Hepatocyte (in vitro differentiated cells): Measurements from ENCODE around the gene SEPTIN10. TPM values are rescaled to one million over a fixed set of nuclear protein-coding genes. Genes with fewer than 3 reads are reported as not detected.

ENCODE experiments used
- DNase-seq: peaks from one replicate; pipeline ENCODE4 v3.0.0-alpha.2; 2016; ENCODE audit warnings: low spot score
- H2AFZ ChIP-seq: fragments of 200-600 bp; sonication (generic); 2 replicates; pipeline ENCODE4 v1.6.0; 2016; ENCODE audit warnings: antibody characterized with exemption, mild to moderate bottlenecking
- H3K27ac ChIP-seq: fragments of 200-600 bp; sonication (generic); 2 replicates; pipeline ENCODE4 v1.5.1; 2016; ENCODE audit warnings: mild to moderate bottlenecking
- H3K27me3 ChIP-seq: fragments of 200-600 bp; sonication (generic); 2 replicates; pipeline ENCODE4 v1.6.1; 2016
- H3K36me3 ChIP-seq: fragments of 200-600 bp; sonication (generic); replicated peaks from 2 replicates; pipeline ENCODE4 v1.5.1; 2016; ENCODE audit warnings: low read depth; ENCODE audit not compliant: insufficient read depth
- H3K4me1 ChIP-seq: fragments of 200-600 bp; sonication (generic); 2 replicates; pipeline ENCODE4 v1.5.1; 2016; ENCODE audit warnings: mild to moderate bottlenecking, moderate library complexity; ENCODE audit not compliant: insufficient read depth
- H3K4me2 ChIP-seq: fragments of 200-600 bp; sonication (generic); 2 replicates; pipeline ENCODE4 v1.6.0; 2016
- H3K4me3 ChIP-seq: fragments of 200-600 bp; sonication (generic); 2 replicates; pipeline ENCODE4 v1.5.1; 2016; ENCODE audit warnings: mild to moderate bottlenecking
- H3K79me2 ChIP-seq: fragments of 200-600 bp; sonication (generic); 2 replicates; pipeline ENCODE4 v1.6.0; 2017; ENCODE audit warnings: mild to moderate bottlenecking
- H3K9me2 ChIP-seq: fragments of 200-600 bp; sonication (generic); replicated peaks from 2 replicates; pipeline ENCODE4 v1.6.0; 2017; ENCODE audit warnings: mild to moderate bottlenecking; ENCODE audit not compliant: insufficient read depth
- H3K9me3 ChIP-seq: fragments of 200-600 bp; sonication (generic); 2 replicates; pipeline ENCODE4 v1.5.1; 2016; ENCODE audit warnings: low read depth, mild to moderate bottlenecking
- H4K20me1 ChIP-seq: fragments of 200-600 bp; sonication (generic); 2 replicates; pipeline ENCODE4 v1.6.0; 2016; ENCODE audit warnings: mild to moderate bottlenecking; ENCODE audit not compliant: insufficient read depth, poor library complexity, severe bottlenecking
- EZH2 ChIP-seq: fragments of 200-600 bp; sonication (generic); IDR thresholded peaks from 2 replicates; pipeline ENCODE4 v1.6.1; 2016; ENCODE audit warnings: antibody characterized with exemption, mild to moderate bottlenecking, borderline replicate concordance
- EZH2phosphoT487 ChIP-seq: fragments of 200-600 bp; sonication (generic); IDR thresholded peaks from one replicate; pipeline ENCODE4 v1.6.1; 2018; ENCODE audit warnings: antibody characterized with exemption, mild to moderate bottlenecking, low read depth, moderate library complexity; ENCODE audit not compliant: unreplicated experiment, severe bottlenecking
- WGBS: methylation state at CpG from one replicate; pipeline ENCODE4 v1.1.6; 2016; ENCODE audit warnings: low lambda C conversion rate; ENCODE audit errors: missing lambda C conversion rate; 5-methylcytosine and 5-hydroxymethylcytosine counted together
- polyA plus RNA-seq: library from polyadenylated mRNA; unstranded; fragments of >200 nt; fragmentation: Nextera tagmentation; extraction: Ambion mirVana; gene quantifications from 2 replicates; pipeline ENCODE4 v1.2.1, GENCODE V29; 2016
- total RNA-seq: library from RNA; depleted of rRNA; stranded (reverse); fragments of >200 nt; gene quantifications from 2 replicates; pipeline ENCODE4 v1.2.3, GENCODE V29; 2014
- TF ChIP-seq, protein P1 (sequence below): fragments of 200-600 bp; sonication (generic); IDR thresholded peaks from 2 replicates; pipeline ENCODE4 v1.5.1; 2016; ENCODE audit warnings: antibody characterized with exemption, mild to moderate bottlenecking; ENCODE audit not compliant: poor library complexity

The SEPTIN10 gene
- total and polyA plus RNA-seq, 2 experiments from 2014 or later = 38.7 to 58.7 TPM

DNA sequence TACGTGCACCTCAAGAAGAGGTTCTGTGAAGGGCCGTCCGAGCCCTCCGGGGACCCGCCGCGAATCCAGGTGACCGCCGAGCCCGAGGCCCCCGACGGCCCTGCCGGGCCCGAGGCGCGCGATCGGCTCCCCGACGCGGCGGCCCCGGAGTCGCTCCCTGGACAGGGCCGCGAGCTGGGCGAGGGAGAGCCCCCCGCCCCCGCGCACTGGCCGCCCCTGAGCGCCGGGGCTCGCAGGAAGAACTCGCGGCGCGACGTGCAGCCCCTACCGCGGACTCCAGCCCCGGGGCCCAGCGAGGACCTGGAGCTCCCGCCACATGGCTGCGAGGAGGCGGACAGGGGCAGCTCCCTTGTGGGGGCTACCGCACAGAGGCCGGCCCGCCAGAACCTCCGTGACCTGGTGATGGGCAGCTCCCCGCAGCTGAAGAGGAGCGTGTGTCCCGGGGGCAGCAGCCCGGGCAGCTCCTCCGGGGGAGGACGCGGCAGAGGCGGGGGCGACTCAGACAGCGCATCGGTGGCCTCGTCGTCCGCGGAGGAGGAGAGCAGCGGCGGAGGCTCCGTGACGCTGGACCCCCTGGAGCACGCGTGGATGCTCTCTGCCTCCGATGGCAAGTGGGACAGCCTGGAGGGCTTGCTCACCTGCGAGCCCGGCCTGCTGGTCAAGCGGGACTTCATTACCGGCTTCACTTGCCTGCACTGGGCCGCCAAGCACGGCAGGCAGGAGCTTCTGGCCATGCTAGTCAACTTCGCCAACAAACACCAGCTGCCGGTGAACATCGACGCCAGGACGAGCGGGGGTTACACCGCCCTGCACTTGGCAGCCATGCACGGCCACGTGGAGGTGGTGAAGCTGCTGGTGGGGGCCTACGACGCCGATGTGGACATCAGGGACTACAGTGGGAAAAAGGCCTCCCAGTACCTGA is 1.2 kb upstream of the SEPTIN10 start:
- no peaks in the 10 kb centered on the region for H3K27me3 ChIP-seq
- H3K27ac ChIP-seq = peak overlapping the region; percentile 90
- WGBS = 5% methylated on average over 70 of the region's 90 CpGs
- H3K36me3 ChIP-seq = no peaks in the 10 kb centered on the region
- no peaks in the 10 kb centered on the region for H3K9me2 ChIP-seq
- TF ChIP-seq EZH2phosphoT487 (no peak), EZH2 (no peak)
- TF ChIP-seq, protein P1, sequence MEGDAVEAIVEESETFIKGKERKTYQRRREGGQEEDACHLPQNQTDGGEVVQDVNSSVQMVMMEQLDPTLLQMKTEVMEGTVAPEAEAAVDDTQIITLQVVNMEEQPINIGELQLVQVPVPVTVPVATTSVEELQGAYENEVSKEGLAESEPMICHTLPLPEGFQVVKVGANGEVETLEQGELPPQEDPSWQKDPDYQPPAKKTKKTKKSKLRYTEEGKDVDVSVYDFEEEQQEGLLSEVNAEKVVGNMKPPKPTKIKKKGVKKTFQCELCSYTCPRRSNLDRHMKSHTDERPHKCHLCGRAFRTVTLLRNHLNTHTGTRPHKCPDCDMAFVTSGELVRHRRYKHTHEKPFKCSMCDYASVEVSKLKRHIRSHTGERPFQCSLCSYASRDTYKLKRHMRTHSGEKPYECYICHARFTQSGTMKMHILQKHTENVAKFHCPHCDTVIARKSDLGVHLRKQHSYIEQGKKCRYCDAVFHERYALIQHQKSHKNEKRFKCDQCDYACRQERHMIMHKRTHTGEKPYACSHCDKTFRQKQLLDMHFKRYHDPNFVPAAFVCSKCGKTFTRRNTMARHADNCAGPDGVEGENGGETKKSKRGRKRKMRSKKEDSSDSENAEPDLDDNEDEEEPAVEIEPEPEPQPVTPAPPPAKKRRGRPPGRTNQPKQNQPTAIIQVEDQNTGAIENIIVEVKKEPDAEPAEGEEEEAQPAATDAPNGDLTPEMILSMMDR = no peak
- no peaks in the 10 kb centered on the region for H3K9me3 ChIP-seq
- H3K4me2 ChIP-seq = peak overlapping the region; percentile 85
- H3K79me2 ChIP-seq = peaks cover 68% of the 10 kb centered on the region
- H2AFZ ChIP-seq = peak overlapping the region; percentile 24
- peak overlapping the region; percentile 32 for H3K4me3 ChIP-seq
- H3K4me1 ChIP-seq = peaks cover 9% of the 10 kb centered on the region
- H4K20me1 ChIP-seq = peaks cover 7% of the 10 kb centered on the region
- DNase-seq = peak; percentile 51

DNA sequence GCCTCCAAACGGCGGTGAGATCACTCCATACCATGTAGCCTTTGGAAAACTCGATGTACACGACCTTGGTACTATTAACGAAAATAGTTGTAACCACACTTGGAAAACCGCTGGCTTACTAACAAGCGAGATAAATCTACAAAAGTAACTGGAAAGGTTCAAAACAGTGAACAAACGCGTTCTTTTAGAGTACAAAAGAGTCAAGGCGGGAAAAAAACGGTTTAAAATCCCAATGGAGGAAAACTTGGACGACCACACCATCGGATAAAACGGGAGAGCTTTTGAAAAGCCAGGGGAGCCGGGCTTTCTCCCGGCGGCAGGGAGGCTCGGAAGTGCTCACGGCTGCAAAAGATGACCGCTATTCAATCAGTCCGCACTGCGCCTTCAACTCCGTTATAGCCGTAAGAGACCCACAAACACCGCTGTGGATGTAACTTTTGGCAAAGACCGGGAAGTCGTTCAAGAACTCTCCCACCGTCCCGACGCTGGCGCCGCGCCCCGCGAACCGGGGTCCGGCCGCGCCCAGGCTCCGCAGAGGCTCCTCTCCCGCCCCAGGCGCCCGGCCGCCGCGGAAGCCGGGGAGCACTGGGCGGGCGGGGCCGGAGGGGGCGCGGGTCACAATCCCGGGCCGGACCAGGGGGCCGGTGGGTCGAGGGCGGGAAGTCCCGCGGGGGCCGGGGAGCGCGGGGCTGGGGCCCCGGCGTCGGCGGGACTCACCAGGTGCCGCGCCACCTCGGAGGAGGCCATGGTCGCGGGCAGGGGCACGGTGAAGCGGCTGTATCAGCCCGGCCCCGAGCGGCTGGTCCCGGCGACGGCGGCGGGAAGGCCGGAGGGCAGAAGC is 465 bp downstream of the SEPTIN10 start:
- H4K20me1 ChIP-seq = peaks cover 7% of the 10 kb centered on the region
- DNase-seq = peak; percentile 75
- H3K4me1 ChIP-seq = peaks cover 9% of the 10 kb centered on the region
- TF ChIP-seq EZH2 = no peak
- TF ChIP-seq, protein P1 = no peak
- TF ChIP-seq EZH2phosphoT487 = no peak
- H3K9me2 ChIP-seq = no peaks in the 10 kb centered on the region
- H3K79me2 ChIP-seq = peaks cover 83% of the 10 kb centered on the region
- WGBS = 2% methylated on average over 46 of the region's 82 CpGs
- peak overlapping the region; percentile 40 for H2AFZ ChIP-seq
- H3K27me3 ChIP-seq = no peaks in the 10 kb centered on the region
- H3K4me3 ChIP-seq = peak overlapping the region; percentile 32
- no peaks in the 10 kb centered on the region for H3K9me3 ChIP-seq
- peak overlapping the region; percentile 98 for H3K27ac ChIP-seq
- no peaks in the 10 kb centered on the region for H3K36me3 ChIP-seq
- peak overlapping the region; percentile 83 for H3K4me2 ChIP-seq

DNA sequence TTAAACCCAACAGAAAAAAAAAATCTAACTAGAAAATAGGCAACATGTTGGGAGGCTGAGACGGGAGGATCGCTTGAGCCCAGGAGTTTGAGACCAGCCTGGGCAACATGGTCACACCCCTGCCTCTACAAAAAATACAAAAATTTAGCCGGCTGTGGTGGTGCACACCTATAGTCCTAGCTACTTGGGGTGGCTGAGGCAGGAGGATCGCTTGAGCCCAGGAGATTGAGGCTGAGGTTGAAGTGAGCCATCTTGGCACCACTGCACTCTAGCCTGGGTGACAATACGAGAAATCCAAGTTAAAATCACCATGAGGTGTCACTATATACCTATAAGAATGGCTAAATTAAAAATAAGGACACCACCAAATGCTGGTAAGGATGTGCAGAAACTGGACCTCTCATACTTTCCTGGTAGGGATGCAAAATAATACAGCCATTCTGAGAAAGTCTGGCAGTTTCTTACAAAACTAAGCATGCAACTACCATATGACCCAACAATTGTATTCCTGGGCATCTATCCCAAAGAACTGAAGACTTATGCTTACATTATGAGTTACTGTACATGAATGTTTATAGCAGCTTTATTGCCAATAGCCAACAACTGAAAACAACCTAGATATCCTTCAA is 2.2 kb downstream of the SEPTIN10 start:
- peak overlapping the region; percentile 83 for H3K4me2 ChIP-seq
- H2AFZ ChIP-seq = no peak overlapping the region
- peaks cover 83% of the 10 kb centered on the region for H3K79me2 ChIP-seq
- no peak overlapping the region for H3K4me3 ChIP-seq
- H3K27ac ChIP-seq = peak overlapping the region; percentile 98
- H3K27me3 ChIP-seq = no peaks in the 10 kb centered on the region
- 89% methylated on average over 5 of the region's 5 CpGs for WGBS
- H3K9me3 ChIP-seq = no peaks in the 10 kb centered on the region
- no peaks in the 10 kb centered on the region for H3K9me2 ChIP-seq
- no peaks in the 10 kb centered on the region for H3K36me3 ChIP-seq
- H3K4me1 ChIP-seq = peaks cover 9% of the 10 kb centered on the region
- no peak for TF ChIP-seq EZH2
- TF ChIP-seq, protein P1 = peak; percentile 11
- peaks cover 17% of the 10 kb centered on the region for H4K20me1 ChIP-seq
- DNase-seq = no peak
